GM19452 (cell line): Measurements from ENCODE around the gene ATF1.
"Not testable (repeated sequence)": the region's sequence is repeated elsewhere in the genome, so short reads cannot be mapped to it uniquely, and the experiment has no call there.

Source experiments
- ATAC-seq: cut with Tn5 transposase; IDR thresholded peaks from one replicate; pipeline ENCODE4 v1.9.1; 2021; ENCODE audit not compliant: unreplicated experiment

ATF1 gene

GRCh38 chr12:50855218-50855617 lies 91.3 kb downstream of the ATF1 start:
- ATAC-seq: not testable (repeated sequence)

GRCh38 chr12:50855679-50856078 lies 91.8 kb downstream of the ATF1 start:
- not testable (repeated sequence) for ATAC-seq

- ATAC-seq: no peak
Measured at GRCh38 chr12:50859621-50860310, 95.9 kb downstream of the ATF1 start.

GRCh38 chr12:50862316-50862715 lies 98.4 kb downstream of the ATF1 start:
- no peak for ATAC-seq

- no peak for ATAC-seq
Measured at GRCh38 chr12:50865266-50865665, 101.4 kb downstream of the ATF1 start.

- not testable (repeated sequence) for ATAC-seq
Measured at GRCh38 chr12:50868881-50869280, 105.0 kb downstream of the ATF1 start.
